Transverse colon (tissue), 3 donors: ENCODE results near the gene EHMT1.

ENCODE experiments used
- CTCF ChIP-seq, 5 experiments: fragments of 200-600 bp in 3 of 5; fragments of 450-650 bp in 2 of 5; sonication (generic) in 3 of 5; IDR thresholded peaks; 1 replicate in 2 of 5; 2 replicates in 3 of 5; pipeline ENCODE4 v1.5.1; 2016 to 2017; ENCODE audit warnings: antibody characterized with exemption in 5 of 5, inconsistent platforms in 3 of 5, mild to moderate bottlenecking in 2 of 5, moderate library complexity in 1 of 5
- POLR2A ChIP-seq: fragments of 450-650 bp; IDR thresholded peaks from one replicate; pipeline ENCODE4 v1.6.1; 2016; ENCODE audit warnings: antibody characterized with exemption, mild to moderate bottlenecking, moderate library complexity

DNA sequence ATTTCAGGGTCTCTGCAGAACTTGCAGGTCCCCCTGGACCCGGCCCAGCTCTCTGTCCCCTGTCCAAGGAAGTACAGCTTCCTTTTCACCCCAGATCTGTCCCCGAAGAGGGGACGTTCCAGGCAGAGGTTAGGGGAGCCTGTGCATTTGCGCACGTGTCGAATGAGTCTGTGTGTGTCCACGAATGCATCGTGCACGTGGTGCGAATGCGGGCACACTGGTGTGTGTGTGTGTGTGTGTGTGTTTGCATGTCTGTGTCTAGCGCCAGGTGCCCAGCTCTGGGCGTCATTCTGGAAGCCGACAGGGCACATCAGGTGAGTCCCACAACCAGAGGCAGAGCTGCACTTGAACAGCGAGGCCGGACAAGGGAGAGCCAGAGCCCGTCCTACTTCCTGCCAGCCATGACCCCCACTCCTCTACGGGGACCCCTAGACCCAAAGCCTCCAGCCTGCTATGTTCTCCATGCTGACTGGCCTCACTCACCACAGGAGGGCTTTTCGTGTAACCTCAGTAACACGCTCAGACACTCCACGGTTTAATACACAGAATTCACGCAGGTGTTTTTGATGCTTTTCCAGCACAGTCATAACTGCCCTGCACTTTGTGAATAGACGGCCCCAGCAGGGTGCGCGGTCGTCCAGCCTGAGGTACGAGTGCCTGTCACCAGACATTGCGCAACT is 217.5 kb downstream of the EHMT1 start:
- TF ChIP-seq CTCF (IDR thresholded peaks at IDR 0.05) (no peak), POLR2A (no peak)
